WERI-Rb-1 (cell line): ENCODE results near the gene MACROD2.

Experiments used
- DNase-seq: peaks from one replicate; pipeline ENCODE4 v3.0.0-alpha.2; 2020
- H3K27ac ChIP-seq: fragments of 250-450 bp; sonication (Bioruptor Pico); 2 replicates; pipeline ENCODE4 v1.5.1; 2020; ENCODE audit warnings: mild to moderate bottlenecking, moderate library complexity
- H3K27me3 ChIP-seq: fragments of 250-450 bp; sonication (Bioruptor Pico); 2 replicates; pipeline ENCODE4 v1.5.1; 2021; ENCODE audit warnings: mild to moderate bottlenecking, low read depth, moderate library complexity; ENCODE audit not compliant: insufficient read depth, severe bottlenecking
- H3K36me3 ChIP-seq: fragments of 250-450 bp; sonication (Bioruptor Pico); 2 replicates; pipeline ENCODE4 v1.5.1; 2020; ENCODE audit warnings: mild to moderate bottlenecking, moderate library complexity
- H3K4me3 ChIP-seq: 2 replicates; pipeline ENCODE4 v1.5.1; 2011; ENCODE audit warnings: low read depth, mild to moderate bottlenecking, control low read depth, low read length
- H3K9me3 ChIP-seq: fragments of 250-450 bp; sonication (Bioruptor Pico); 2 replicates; pipeline ENCODE4 v1.5.1; 2021; ENCODE audit warnings: mild to moderate bottlenecking, moderate library complexity; ENCODE audit not compliant: severe bottlenecking
- TF ChIP-seq, protein P1 (sequence below): IDR thresholded peaks from 2 replicates; pipeline ENCODE4 v1.5.1; 2011; ENCODE audit warnings: low read depth, mild to moderate bottlenecking, control low read depth, inconsistent platforms, low read length

MACROD2 gene

DNA sequence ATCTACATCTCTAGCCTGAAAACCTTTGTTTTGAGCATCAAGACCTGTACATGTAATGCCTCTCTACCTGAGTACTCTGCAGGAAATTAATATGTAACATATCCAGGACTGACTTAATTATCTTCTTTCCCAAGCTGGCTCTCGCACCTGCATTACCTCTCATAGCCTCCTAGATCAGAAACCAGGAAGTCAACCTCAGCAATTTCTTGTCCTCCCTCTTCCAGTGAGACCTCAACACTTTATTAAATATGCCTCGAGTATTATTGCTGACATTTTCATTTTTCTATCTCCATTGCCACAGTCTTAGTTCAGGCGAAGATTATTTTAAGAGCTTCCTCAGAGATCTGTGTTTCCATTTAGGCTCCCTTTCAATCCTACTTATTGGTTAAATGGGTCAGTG lies 69.0 kb downstream of the MACROD2 start:
- H3K9me3 ChIP-seq = no peaks in the 10 kb centered on the region
- H3K36me3 ChIP-seq = no peaks in the 10 kb centered on the region
- H3K27ac ChIP-seq = no peak overlapping the region
- no peak overlapping the region for H3K4me3 ChIP-seq
- no peaks in the 10 kb centered on the region for H3K27me3 ChIP-seq
- TF ChIP-seq, protein P1, sequence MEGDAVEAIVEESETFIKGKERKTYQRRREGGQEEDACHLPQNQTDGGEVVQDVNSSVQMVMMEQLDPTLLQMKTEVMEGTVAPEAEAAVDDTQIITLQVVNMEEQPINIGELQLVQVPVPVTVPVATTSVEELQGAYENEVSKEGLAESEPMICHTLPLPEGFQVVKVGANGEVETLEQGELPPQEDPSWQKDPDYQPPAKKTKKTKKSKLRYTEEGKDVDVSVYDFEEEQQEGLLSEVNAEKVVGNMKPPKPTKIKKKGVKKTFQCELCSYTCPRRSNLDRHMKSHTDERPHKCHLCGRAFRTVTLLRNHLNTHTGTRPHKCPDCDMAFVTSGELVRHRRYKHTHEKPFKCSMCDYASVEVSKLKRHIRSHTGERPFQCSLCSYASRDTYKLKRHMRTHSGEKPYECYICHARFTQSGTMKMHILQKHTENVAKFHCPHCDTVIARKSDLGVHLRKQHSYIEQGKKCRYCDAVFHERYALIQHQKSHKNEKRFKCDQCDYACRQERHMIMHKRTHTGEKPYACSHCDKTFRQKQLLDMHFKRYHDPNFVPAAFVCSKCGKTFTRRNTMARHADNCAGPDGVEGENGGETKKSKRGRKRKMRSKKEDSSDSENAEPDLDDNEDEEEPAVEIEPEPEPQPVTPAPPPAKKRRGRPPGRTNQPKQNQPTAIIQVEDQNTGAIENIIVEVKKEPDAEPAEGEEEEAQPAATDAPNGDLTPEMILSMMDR = no peak
- no peak for DNase-seq

DNA sequence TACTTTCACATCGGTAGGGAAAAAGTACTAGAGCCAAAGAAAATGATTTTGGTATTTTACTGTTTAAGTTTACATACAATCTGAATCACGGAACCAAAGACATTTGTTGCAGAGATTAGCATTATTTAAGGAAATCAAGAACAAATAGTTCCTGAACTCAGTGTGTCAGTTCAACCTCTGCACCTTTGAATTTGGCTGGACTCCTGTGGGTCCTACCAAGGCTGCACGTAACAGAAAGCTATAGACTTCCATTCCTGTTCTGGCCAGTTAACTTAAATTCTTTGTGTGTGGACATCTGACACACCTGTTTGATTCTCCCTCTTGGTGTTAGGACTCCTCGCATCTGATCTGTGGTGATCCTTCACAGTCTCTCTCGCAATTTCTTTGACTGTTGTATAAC lies 69.6 kb downstream of the MACROD2 start:
- H3K9me3 ChIP-seq = no peaks in the 10 kb centered on the region
- H3K4me3 ChIP-seq = no peak overlapping the region
- H3K27me3 ChIP-seq = no peaks in the 10 kb centered on the region
- no peak overlapping the region for H3K27ac ChIP-seq
- TF ChIP-seq, protein P1 = no peak
- no peak for DNase-seq
- no peaks in the 10 kb centered on the region for H3K36me3 ChIP-seq

DNA sequence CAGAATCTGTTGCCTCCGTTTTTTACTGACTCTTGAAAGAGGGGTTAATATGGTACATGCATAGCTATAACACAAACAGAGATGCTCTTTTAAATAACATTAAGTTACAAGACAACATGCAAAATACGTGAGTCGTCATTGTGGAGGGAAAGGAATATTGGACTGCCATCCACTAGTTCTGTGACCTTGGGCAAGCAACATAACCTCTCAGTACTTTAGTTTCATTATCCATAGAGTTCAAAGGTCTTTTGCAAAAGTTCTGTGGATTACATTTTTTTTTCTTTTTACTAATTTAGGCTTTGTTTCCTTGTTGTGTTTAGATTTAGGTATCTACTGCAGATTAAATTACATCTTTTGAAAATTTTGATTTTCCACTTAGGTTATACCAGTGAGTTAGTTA lies 70.5 kb downstream of the MACROD2 start:
- Histone ChIP-seq H3K36me3 (no peaks in the 10 kb centered on the region), H3K27ac (no peak overlapping the region), H3K4me3 (no peak overlapping the region), H3K27me3 (no peaks in the 10 kb centered on the region), H3K9me3 (no peaks in the 10 kb centered on the region)
- no peak for DNase-seq
- TF ChIP-seq, protein P1 = no peak

DNA sequence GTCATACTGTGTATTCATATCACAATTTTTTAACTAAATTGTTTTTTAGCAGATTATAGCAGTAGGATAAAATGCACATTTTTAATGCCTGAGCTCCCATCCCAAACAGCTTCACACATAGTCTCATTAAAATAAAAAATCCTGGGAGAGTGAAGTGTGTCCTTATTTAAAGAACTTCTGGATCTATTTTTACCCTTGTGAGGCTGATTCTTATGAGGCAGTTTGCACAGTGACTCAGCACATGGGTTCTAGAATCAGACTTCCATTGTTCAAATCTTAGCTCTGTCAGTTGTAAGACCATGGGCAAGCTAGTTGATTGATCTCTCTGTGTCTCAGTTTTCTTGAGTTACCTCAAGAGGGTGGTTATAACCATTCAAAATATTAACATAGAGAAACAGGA lies 72.3 kb downstream of the MACROD2 start:
- H3K27me3 ChIP-seq = no peaks in the 10 kb centered on the region
- DNase-seq = no peak
- TF ChIP-seq, protein P1 = no peak
- no peak overlapping the region for H3K27ac ChIP-seq
- no peaks in the 10 kb centered on the region for H3K9me3 ChIP-seq
- no peak overlapping the region for H3K4me3 ChIP-seq
- H3K36me3 ChIP-seq = no peaks in the 10 kb centered on the region

DNA sequence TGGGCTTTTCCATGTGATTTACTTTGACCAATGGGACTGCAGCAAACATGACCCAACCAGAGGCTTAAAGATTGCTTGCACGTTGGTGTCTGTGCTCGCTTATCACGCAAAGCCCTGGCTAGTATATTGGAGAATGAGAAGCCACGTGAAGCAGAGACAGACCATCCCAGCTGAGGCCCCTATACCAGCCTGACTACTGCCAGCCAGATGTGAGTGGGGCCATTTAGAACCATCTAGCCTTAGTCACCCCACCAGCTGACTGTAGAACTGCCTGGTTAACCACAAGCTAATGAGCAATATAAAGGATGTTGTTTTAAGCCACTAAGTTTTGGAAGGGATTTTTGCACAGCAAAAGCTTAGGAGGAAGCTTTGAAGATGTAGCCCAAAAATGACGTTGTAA lies 74.5 kb downstream of the MACROD2 start:
- Histone ChIP-seq H3K27ac (no peak overlapping the region), H3K9me3 (no peaks in the 10 kb centered on the region), H3K4me3 (no peak overlapping the region), H3K27me3 (no peaks in the 10 kb centered on the region), H3K36me3 (no peaks in the 10 kb centered on the region)
- TF ChIP-seq, protein P1 = no peak
- DNase-seq = no peak

DNA sequence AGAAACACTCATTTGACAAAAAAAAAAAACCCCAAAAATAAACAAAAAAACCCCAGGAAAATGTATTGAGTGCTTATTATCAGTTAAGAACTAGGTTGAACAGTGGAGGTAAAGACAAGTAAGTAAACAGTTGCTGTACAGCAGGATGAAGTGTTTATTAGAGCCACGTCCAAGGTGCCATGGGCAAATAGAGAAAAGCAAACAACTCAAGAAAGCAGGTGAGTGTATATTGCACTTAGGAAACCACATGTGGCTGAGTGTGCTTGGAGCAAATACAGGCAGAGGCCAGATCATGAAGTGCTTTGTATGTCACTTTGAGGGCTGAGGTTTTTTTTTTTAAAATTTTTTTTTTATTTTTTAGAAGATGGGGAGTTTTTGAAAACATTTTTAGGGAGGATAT lies 98.3 kb downstream of the MACROD2 start:
- TF ChIP-seq, protein P1 = no peak
- no peak overlapping the region for H3K27ac ChIP-seq
- no peak for DNase-seq
- no peak overlapping the region for H3K4me3 ChIP-seq
- no peaks in the 10 kb centered on the region for H3K9me3 ChIP-seq
- H3K36me3 ChIP-seq = no peaks in the 10 kb centered on the region
- H3K27me3 ChIP-seq = no peaks in the 10 kb centered on the region
